GM19043 (cell line): ENCODE measurements around the gene RAD51B.
A peak's percentile ranks its signal among the peaks of the same experiment; 100 is the strongest.
"Not testable (repeated sequence)": the region's sequence is repeated elsewhere in the genome, so short reads cannot be mapped to it uniquely, and the experiment has no call there.

Experiments
- ATAC-seq: cut with Tn5 transposase; IDR thresholded peaks from one replicate; pipeline ENCODE4 v1.9.1; 2021; ENCODE audit warnings: low read depth; ENCODE audit not compliant: unreplicated experiment

RAD51B gene

GRCh38 chr14:68282479-68283377 is 463.1 kb downstream of the RAD51B start:
- peak; percentile 33 for ATAC-seq

- peak; percentile 34 for ATAC-seq
Measured at GRCh38 chr14:68283378-68284123, 464.0 kb downstream of the RAD51B start.

GRCh38 chr14:68284333-68284732 is 464.8 kb downstream of the RAD51B start:
- no peak for ATAC-seq

- no peak for ATAC-seq
Measured at GRCh38 chr14:68284834-68285233, 465.3 kb downstream of the RAD51B start.

- ATAC-seq, result no peak
Measured at GRCh38 chr14:68285421-68286179, 466.0 kb downstream of the RAD51B start.

- no peak for ATAC-seq
Measured at GRCh38 chr14:68286667-68287066, 467.1 kb downstream of the RAD51B start.

- not testable (repeated sequence) for ATAC-seq
Measured at GRCh38 chr14:68289452-68289851, 469.9 kb downstream of the RAD51B start.

GRCh38 chr14:68291820-68292219 is 472.2 kb downstream of the RAD51B start:
- no peak for ATAC-seq

- no peak for ATAC-seq
Measured at GRCh38 chr14:68292441-68293215, 473.0 kb downstream of the RAD51B start.

GRCh38 chr14:68293404-68293803 is 473.8 kb downstream of the RAD51B start:
- ATAC-seq, result no peak

GRCh38 chr14:68295316-68295816 is 475.8 kb downstream of the RAD51B start:
- ATAC-seq, result no peak

GRCh38 chr14:68297039-68297438 is 477.5 kb downstream of the RAD51B start:
- no peak for ATAC-seq

GRCh38 chr14:68297876-68298468 is 478.4 kb downstream of the RAD51B start:
- no peak for ATAC-seq

GRCh38 chr14:68300608-68301007 is 481.0 kb downstream of the RAD51B start:
- no peak for ATAC-seq

GRCh38 chr14:68301219-68301618 is 481.6 kb downstream of the RAD51B start:
- no peak for ATAC-seq

- ATAC-seq, result not testable (repeated sequence)
Measured at GRCh38 chr14:68302938-68303337, 483.4 kb downstream of the RAD51B start.

- ATAC-seq, result peak; percentile 38
Measured at GRCh38 chr14:68305738-68306137, 486.2 kb downstream of the RAD51B start.

GRCh38 chr14:68306265-68306933 is 486.8 kb downstream of the RAD51B start:
- ATAC-seq, result peak; percentile 57
